HG03439 (cell line): Measurements from ENCODE around the gene CSF1R.

ENCODE experiments used
- ATAC-seq: cut with Tn5 transposase; IDR thresholded peaks from one replicate; pipeline ENCODE4 v1.9.1; 2021; ENCODE audit warnings: mild to moderate bottlenecking, moderate library complexity; ENCODE audit not compliant: unreplicated experiment

Gene CSF1R

GRCh38 chr5:150120617-150121447, 34.5 kb upstream of the CSF1R start:
- ATAC-seq = no peak

GRCh38 chr5:150120062-150120441, 33.7 kb upstream of the CSF1R start:
- no peak for ATAC-seq

- ATAC-seq = no peak
Observed at GRCh38 chr5:150119421-150120061, 33.2 kb upstream of the CSF1R start.

GRCh38 chr5:150118561-150119229, 32.3 kb upstream of the CSF1R start:
- no peak for ATAC-seq

- ATAC-seq = no peak
Observed at GRCh38 chr5:150117945-150118560, 31.7 kb upstream of the CSF1R start.

GRCh38 chr5:150116667-150117400, 30.5 kb upstream of the CSF1R start:
- no peak for ATAC-seq

- no peak for ATAC-seq
Observed at GRCh38 chr5:150114773-150115408, 28.5 kb upstream of the CSF1R start.

GRCh38 chr5:150114102-150114641, 27.8 kb upstream of the CSF1R start:
- no peak for ATAC-seq

- no peak for ATAC-seq
Observed at GRCh38 chr5:150113047-150113744, 26.8 kb upstream of the CSF1R start.

- no peak for ATAC-seq
Observed at GRCh38 chr5:150112201-150113046, 26.1 kb upstream of the CSF1R start.

GRCh38 chr5:150111122-150111521, 24.8 kb upstream of the CSF1R start:
- no peak for ATAC-seq

GRCh38 chr5:150109921-150110320, 23.6 kb upstream of the CSF1R start:
- no peak for ATAC-seq

- no peak for ATAC-seq
Observed at GRCh38 chr5:150108711-150109514, 22.6 kb upstream of the CSF1R start.

GRCh38 chr5:150107909-150108447, 21.6 kb upstream of the CSF1R start:
- no peak for ATAC-seq

GRCh38 chr5:150106674-150107426, 20.5 kb upstream of the CSF1R start:
- ATAC-seq = no peak

- ATAC-seq = no peak
Observed at GRCh38 chr5:150105928-150106615, 19.7 kb upstream of the CSF1R start.
